NCI-H1694 (cell line): ENCODE measurements around the gene ARHGAP15.

Experiments used
- DNase-seq: peaks from one replicate; lab custom pipeline; 2025; lab: John Stamatoyannopoulos, UW

ARHGAP15 gene

DNA sequence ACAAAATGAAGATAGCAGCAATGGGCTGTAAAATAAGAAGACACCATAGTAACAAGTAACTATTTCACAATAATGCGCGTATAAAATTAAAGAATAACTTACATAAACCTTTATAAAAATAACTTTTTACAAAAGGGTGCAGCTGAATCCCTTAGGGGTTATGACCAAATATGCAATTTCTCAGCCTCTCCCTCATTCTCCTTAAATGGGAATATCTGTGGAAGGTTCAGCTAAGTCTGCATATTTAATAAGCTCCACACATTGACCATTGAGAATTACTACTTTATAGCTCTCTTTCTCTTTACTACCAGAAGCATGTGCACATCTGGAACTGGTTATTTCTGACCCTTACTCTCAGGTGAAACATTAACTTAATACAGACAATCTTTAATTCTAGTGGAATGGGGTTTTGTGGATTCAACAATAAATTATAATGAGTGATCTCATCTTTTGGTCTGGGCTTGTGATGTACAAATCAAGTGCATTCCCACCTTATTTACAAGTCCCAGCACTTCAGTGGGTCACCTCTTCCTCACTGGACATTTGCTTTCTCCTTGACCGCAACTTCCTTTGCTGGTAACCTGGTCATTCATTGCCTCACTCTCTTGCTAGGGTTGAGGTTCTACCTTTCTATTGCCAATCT, 15.7 kb downstream of the ARHGAP15 start:
- no peak for DNase-seq

DNA sequence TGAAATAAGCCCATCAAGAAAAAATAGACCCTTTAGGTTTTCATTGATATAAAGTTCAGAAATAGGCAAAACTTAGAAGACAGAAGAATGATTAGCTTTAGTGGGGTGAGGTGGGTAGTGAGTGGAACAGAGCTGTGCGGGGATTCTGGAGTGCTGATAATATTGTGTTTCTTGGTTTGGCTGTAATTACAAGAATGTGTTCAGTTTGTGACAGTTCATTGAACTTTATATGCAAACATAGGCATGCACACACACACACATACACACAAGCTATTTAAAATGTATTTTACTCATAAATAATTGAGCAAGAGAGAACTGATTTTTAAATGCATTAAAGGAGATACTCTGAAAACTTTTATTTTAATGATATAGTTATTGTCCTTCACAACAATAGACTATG, 17.1 kb downstream of the ARHGAP15 start:
- no peak for DNase-seq

DNA sequence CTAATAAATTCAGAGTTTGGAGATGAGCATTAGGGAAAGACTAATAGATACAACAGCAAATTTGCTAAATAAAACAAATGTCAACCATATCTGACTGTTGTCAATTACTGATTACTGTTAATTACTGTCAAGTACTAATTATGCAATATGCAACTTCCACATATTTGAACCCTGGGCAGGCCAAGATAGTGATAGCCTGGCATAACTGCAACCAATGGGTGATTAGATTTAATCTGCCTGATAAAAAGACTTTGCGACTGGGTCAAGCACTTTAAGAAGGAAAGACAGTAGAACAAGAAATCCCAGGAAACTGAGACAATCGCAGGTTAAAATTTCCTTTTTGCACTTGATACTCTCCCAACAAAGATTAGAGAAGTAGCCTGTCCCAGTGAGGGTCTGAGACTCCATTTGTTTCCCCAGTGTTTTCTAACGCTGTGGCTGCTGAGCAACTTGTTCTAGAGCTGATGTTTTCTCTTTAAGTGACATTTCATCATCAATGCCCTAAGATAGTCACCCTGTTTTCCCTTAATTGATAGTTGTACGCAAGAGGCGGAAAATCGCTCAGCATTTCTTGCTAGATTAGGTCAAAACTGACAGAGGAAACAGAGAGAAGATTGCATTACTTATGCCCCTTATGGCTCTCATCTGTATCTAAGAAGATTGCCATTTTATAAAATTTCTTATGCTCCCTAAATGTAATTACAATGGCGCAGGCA, 17.8 kb downstream of the ARHGAP15 start:
- DNase-seq: no peak

DNA sequence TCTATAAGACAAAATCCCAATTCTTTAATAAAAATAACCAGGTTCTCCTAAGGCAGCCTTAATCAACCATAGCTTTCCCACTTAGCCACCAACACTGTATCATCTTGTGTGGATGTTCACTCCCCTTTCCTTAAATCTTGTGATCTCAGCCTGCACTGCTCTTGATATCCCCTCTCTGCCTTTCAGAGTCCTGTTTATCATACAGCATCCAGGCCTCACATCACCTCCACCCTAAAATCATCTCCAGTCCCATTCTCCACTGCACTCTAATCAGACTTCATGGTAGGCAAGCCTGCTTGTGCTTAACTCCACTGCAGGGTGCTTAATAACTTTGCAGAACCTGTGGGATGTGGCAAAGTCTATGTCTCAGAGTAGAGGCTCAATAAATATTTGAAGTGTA, 18.8 kb downstream of the ARHGAP15 start:
- no peak for DNase-seq

DNA sequence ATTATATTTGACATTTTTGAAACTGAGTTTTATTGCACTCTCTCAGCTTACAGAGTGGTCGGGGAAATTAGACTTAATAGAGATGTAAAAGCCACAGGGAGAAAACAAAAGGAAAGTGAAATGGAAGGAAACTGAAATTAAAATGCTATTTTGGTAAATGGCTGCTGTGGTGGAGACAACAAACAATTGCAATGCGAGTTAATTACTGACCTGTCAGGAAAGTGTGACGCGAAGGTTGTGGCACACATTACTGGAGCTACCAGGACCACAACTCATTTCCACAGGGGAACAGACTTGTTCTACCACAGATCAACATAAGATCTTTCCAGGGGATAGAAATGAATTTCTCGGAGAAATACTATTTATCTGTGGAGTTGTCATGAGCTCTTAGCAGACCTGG, 19.5 kb downstream of the ARHGAP15 start:
- no peak for DNase-seq

DNA sequence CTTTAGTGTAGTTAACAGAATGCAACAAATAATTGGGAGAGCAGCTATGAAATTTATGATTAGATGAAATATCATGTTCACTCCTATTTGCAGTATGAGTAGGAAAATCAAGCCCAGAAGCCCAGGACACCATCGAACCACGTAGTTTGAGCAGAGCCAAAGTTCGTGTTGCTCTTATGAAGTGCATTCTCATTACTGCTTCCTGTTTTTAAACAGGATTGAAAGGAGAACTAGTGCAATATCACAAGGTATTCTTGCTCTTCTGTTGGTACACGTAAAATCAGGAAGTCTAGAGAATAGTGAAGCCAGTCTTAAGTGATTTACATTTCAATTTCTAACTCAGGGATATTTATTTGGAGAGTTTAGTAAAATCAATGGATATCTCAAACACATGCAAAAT, 21.1 kb downstream of the ARHGAP15 start:
- DNase-seq: no peak

DNA sequence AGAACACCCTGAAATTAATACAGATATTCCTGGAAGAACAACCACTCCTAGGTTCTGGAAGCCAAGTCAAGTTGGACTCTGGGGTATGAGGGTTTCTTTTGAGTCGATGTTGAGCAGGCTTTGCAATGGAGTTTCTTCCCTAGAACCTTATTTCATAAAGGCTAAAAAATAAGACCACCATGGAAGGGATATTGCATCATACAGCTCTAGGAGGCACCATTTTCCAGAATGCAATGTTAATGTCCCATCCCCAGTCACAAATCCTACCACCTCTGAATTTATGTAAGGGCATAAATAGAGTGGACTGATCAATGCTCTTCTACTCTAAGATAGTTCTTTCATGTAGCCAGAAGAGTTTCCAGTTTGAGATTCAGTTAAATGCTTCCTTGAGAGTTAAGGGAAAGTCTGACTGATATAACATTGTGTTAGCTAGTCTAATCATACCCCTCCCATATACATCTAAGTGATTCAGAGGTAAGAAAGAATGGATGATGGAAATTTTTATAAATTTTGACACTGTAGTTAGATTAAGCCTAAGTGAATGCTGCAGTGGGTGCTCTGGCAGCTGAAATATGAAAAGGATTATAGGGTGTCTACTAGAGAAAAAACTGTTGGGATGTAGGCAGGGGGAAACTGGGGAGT, 22.0 kb downstream of the ARHGAP15 start:
- DNase-seq: no peak

DNA sequence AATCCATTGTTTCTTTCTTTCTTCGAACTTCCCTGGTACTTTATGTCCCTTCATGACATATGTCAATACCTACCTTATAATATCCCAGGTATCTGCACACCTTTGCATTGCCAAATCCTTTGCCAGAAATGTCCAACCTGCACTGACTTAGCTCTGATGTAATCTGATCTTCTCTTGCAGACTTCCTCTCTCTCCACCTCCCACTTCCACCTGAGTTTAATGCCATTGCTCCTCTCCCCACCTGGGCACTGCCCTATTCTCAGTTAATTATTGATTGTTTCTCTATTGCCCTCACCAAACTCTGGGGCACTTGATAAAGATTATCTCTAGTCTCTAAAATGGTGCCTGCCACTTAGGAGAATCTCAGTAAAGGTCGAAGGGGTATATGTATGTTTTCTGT, 23.0 kb downstream of the ARHGAP15 start:
- no peak for DNase-seq

DNA sequence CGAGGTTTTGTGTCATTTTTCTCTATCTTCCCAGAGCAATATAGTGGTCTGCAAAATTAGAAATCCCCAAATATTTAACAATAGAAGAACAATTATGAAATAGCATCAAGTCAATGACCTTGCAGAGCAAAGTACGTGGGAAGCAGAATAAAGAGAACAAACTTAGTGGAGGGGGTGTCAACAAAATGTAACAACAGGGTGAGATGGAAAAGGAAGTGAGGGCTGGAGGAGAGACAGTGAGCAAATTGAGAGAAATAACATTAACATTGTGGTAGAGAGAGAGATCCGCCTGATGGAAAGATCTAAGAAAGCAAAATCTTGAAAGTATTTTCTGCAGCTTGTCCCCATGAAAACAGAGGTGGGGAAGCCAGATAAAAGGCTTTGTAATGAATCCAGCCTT, 23.4 kb downstream of the ARHGAP15 start:
- no peak for DNase-seq

DNA sequence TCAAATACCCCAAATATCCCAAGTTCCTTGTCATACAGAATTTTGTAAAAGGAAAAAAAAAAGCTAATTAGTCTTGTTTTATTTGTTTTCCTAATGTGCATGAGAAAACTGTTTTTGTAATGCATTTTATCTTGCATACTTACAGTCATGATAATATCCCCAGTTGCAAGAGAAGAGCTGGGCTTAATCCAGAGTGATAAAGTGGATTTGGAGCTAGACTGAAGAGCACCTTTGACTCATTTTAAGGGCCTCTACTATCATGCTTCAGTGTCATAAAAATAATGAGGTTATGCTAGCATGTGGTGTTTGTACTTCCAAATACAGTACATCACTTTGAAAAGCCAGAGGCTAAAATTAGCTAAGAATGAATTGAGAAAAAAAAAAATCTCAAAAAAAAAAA, 26.4 kb downstream of the ARHGAP15 start:
- no peak for DNase-seq

DNA sequence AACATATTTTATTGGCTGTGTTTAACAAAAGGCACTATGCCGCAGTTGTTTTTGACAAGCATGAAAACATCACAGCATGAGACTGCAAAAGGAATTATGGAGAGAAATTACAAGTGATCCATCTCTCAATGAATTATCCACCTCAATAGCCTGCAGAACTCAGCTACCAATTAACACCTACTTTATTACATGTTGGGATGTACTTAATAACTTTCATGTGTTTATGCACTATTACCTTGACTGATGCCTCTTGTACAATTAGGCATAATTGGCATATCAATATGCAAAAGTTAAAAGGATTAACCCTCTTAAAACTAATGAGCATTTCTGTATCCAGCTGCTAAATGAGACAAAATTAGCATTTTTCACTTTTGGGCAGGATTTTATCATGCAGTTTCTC, 27.8 kb downstream of the ARHGAP15 start:
- DNase-seq: no peak

DNA sequence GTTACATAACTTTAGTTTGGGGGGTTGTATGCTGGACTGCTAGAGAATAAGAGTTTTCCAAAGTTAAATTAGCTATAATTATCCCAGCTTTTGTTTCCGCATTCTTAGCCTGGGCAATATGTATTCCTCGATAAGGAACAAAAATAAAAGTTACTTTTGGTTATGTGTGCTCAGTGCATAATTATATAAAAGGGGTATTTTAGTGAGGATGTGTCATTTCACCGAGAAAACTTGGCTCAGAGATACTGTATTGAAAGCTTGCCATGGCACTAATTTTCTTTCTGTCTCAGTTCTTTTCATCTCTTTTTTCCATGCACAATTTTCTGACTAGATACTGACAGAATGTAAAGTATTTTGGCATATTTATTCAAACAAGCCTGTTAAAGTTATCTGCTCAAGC, 28.2 kb downstream of the ARHGAP15 start:
- DNase-seq: no peak

DNA sequence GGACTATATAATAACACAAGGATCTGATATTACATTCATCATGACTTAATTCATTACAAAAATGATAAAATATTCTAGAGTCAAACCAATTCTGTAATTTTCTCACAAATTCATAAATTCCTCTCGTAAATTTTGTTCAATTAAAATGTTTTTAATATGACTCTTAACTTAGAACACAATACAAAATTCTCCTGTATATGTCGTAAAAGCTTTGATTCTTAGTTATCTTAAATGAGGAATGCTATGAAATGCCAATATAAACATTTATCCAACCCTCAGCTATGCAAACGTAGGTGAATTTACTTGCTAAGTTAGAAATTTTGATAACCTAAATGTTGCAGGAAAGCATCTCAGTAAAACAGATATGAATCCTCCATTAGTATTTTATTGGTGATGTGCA, 28.9 kb downstream of the ARHGAP15 start:
- no peak for DNase-seq

DNA sequence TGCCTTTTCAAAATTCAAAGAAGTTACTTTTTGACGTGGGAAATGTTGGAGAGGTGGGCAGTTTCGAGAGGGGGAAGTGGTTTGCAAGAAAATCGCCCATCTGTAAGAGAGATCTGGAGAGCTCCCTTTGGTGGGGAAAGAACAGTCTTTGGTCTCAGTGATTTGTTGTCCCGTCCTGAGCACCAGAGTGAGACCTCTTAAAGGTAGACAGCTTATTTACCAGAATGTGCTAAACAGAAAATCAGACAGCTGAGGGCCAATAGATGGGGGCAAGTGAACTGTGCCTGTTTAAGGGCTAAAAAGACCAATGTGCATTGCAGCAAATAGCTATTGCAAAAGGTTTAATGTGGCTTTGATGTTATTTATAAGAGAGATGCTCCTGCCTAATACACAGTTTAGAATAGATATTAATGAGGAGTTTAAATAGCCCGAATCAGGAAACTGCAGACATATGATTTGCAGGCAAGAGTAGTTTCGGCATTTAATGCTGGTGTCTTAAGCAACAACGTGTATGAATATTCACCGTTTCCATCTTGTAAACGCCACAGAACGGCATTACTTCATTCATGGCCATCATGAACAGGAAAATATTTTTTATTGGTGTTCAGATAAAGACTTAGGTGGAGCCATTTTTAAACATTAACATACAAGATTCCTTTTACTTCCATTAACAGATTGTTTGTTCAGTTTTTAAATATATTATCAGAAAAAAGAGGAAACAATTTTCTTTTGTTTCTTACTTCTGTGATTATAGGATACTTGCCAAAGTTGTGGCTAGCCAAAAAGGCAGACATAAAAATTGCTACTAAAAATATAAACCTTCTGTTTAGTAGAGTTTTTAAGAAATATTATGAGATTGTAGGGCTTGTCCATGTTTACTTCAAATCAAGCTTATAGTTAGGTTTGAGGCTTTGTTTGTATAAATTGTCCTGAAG, 29.6 kb downstream of the ARHGAP15 start:
- no peak for DNase-seq

DNA sequence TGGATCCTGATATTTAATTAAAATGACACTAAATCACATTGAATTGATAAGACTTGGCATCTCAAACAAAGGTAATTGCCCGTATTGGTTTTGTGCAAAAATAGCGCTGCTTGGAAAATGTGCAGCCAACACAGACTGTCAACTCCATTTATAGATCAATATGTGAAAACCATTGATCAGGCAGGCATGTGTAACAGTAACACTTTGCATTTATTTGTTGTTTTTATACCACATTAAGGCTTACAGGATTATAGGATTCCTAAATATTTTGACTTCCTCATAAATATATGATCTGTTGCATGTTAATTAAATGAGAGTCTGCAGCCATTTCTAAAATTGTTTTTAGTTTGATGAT, 30.2 kb downstream of the ARHGAP15 start:
- DNase-seq: no peak

DNA sequence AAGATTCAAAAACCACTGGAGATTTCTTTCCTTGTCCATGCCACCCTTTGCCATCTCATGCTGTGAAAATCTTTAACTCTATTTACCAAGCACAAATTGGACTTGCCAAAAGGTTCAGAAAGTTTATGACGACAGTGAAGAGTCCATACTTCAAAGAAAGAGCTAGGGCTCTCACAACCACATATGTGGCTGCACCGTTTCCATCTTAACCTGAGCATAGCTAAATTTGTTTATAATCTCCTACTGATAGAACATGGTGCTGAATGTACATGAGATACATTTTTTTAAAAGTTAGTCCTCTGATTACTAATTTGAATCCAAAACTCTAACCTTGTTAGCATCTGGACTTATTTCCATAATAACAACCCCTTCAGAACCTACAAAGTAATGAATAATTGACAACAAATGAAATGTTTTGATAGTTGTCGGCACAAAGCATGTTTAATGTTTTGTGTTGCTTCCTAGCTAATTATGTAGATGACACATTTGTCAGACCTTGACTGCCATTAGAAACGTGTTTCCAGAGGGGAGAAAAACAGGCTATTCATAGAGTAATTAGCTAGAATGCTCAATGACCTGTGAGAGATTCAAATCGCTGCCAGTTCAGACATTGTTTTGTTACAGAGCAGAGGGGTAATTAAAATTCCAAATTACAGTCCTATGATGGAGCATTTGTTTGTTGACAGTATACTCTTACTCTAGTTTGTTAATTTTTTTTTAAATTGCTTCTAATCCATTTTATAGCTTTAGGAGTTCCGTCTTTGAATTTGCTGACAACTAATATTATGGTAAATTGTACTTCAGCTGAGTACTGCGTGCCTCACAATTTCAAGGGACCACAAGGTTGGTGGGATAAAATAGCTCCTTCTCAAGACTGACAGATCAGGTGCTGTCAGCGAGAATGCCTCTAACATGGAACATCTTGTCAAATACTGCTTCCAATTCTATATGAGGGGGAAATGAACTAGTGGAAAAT, 31.8 kb downstream of the ARHGAP15 start:
- DNase-seq: peak; percentile 59

DNA sequence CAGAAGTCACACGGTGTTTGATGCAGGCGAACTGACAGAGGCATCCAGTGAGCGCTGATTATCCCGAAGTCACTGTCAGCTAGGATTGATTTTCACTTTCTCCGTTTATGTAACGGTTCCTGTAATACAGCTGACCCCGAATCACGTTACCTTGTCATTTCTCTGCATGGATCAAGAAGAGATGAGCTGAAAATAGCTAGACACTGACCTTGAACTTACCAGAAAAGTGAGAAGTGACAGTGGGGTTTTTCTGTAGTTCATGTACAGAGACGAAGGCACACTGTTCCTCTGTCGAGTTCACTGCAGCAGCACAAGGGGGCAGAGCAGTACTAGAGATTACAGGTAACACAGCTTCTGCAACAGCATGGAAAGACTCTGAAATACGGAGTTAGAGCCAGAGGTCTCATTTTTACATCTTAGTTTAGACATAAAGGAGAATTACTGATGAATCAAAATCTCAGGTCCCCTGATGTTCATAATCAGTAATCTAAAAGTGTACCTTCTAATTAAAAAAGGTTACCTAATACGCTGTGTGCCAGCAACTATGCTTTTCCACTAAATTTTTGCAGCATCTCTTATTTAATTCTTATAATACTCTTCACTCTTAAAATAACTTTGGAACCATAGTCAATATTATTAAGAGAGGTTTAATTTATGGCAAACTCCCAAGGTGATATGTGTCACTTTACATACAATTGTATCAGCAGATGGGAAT, 33.1 kb downstream of the ARHGAP15 start:
- peak; percentile 79 for DNase-seq

DNA sequence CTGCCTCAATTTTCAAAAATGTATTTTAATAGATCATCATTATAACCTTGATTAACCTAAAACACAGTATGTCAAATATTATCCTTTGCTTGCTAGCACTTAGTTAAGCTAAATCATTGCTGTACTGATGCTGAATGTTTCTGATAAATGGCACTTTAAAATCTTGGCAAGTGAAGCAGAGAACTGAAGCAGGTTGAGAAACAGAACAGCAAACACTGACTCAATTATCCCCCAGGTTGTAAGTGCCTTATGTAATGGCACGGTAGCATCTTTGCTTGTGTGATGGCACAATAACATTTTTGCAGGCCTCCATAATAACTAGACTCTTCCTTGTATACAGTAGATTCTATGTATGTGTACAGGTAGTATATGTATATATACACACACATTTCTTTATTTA, 33.8 kb downstream of the ARHGAP15 start:
- no peak for DNase-seq

DNA sequence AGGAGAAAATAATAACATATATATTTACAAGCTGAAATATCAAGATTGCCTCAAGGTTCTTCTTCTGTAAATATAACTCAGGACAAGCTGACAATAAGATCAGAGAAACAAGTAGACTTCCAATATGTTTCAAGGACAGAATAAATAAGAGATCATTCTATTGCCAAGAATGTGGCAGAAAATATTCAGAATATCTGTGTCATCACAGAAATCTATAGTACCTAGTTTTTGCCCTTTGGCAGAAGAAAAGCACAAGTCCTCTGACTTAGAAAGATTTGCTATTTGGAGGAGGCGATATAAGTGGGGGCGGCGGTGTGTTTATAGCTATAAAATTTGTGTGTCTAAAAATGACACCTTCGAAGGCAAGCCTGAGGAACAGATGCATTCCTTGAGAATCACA, 34.3 kb downstream of the ARHGAP15 start:
- no peak for DNase-seq

DNA sequence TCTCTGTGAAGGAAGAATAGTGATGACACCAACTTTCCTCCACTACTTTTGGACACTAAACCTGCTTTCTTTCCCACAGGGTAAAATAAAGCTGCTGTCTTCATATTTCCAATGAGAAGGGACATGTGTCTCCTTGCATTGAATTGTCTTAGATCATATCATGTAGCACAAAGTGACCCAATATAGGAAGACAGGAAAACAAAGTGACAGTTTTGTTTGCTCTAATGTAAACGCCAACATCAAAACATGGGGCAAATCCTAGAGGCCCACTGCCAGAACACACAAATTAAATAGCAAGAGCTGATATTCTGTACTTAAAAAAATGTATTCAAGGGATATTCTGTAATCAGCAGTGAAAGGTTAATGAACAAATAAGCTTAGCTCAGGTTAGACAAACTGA, 36.1 kb downstream of the ARHGAP15 start:
- DNase-seq: no peak

DNA sequence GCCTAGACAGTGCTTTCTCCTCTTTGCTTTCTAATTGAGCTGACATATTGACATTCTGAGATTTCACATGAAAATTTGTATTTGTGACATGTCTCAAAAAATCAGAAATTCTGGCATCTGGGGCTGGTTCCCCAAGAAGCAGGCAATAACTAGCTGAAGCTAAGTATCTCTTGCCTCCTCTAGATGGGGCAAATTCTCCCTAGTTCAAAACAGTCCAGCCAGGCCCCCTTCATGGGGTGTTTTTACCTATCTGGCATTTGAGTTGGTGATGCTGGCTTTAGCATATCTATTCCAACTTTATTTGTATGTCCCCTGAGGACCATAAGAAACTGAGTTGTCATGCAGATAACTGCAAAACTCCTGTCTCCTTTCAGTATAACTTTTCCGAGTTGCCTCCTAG, 39.9 kb downstream of the ARHGAP15 start:
- no peak for DNase-seq
